AG04449 (cell line): ENCODE measurements around the gene RALGAPA1.
"Not testable (repeated sequence)": the region's sequence is repeated elsewhere in the genome, so short reads cannot be mapped to it uniquely, and the experiment has no call there.

ENCODE experiments used
- CTCF ChIA-PET: fragments of 350-600 bp; formaldehyde crosslinking; extraction: SDS; loops from one replicate; lab custom pipeline; 2021; ENCODE audit warnings: antibody characterized with exemption; lab: Yijun Ruan, JAX
- POLR2A ChIA-PET: fragments of 400-600, 350-600 bp; formaldehyde crosslinking; extraction: SDS; loops from one replicate; lab custom pipeline; 2020; ENCODE audit warnings: antibody characterized with exemption, inconsistent platforms; lab: Yijun Ruan, JAX
- DNase-seq: peaks from one replicate; pipeline ENCODE4 v3.0.0-alpha.2; 2010; ENCODE audit warnings: low read depth, low spot score
- H3K4me3 ChIP-seq: 2 replicates; pipeline ENCODE4 v1.5.1; 2011; ENCODE audit warnings: low read depth, mild to moderate bottlenecking, control low read depth, low read length
- TF ChIP-seq, protein P1 (sequence below): IDR thresholded peaks from one replicate; pipeline ENCODE4 v1.5.1; 2011; ENCODE audit warnings: mild to moderate bottlenecking, moderate library complexity, low read length, control low read depth, inconsistent platforms; ENCODE audit not compliant: insufficient read depth; ENCODE audit errors: missing control alignments

Gene RALGAPA1

GRCh38 chr14:35628989-35629388 lies 180.1 kb downstream of the RALGAPA1 start:
- ChIA-PET CTCF (interaction anchor here (1.1 kb wide), 1 partner anchor 58 kb away, joined by 4 read pairs; no protein-coding TSS in a partner anchor), POLR2A (no interaction called here)
- DNase-seq, result no peak
- TF ChIP-seq, protein P1, sequence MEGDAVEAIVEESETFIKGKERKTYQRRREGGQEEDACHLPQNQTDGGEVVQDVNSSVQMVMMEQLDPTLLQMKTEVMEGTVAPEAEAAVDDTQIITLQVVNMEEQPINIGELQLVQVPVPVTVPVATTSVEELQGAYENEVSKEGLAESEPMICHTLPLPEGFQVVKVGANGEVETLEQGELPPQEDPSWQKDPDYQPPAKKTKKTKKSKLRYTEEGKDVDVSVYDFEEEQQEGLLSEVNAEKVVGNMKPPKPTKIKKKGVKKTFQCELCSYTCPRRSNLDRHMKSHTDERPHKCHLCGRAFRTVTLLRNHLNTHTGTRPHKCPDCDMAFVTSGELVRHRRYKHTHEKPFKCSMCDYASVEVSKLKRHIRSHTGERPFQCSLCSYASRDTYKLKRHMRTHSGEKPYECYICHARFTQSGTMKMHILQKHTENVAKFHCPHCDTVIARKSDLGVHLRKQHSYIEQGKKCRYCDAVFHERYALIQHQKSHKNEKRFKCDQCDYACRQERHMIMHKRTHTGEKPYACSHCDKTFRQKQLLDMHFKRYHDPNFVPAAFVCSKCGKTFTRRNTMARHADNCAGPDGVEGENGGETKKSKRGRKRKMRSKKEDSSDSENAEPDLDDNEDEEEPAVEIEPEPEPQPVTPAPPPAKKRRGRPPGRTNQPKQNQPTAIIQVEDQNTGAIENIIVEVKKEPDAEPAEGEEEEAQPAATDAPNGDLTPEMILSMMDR, result no peak
- no peak overlapping the region for H3K4me3 ChIP-seq

GRCh38 chr14:35626947-35627346 lies 182.1 kb downstream of the RALGAPA1 start:
- POLR2A ChIA-PET, H3K4me3 ChIP-seq, DNase-seq, CTCF ChIA-PET: not testable (repeated sequence)

DNA sequence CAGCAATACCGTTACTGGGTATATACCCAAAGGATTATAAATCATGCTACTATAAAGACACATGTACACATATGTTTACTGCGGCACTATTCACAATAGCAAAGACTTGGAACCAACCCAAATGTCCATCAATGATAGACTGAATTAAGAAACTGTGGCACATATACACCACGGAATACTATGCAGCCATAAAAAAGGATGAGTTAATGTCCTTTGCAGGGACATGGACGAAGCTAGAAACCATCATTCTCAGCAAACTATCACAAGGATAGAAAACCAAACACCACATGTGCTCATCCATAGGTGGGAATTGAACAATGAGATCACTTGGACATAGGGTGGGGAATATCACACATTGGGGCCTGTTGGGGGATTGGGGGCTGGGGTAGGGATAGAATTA lies 187.1 kb downstream of the RALGAPA1 start:
- DNase-seq, CTCF ChIA-PET, H3K4me3 ChIP-seq, POLR2A ChIA-PET: not testable (repeated sequence)

DNA sequence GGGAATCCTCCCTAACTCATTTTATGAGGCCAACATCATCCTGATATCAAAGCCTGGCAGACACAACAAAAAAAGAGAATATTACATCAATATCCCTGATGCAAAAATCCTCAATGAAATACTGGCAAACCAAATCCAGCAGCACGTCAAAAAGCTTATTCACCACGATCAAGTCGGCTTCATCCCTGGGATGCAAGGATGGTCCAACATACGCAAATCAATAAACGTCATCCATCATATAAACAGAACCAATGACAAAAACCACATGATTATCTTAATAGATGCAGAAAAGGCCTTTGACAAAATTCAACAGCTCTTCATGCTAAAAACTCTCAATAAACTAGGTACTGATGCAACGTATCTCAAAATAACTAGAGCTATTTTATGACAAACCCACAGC lies 189.1 kb downstream of the RALGAPA1 start:
- CTCF ChIA-PET, DNase-seq, POLR2A ChIA-PET, H3K4me3 ChIP-seq: not testable (repeated sequence)

DNA sequence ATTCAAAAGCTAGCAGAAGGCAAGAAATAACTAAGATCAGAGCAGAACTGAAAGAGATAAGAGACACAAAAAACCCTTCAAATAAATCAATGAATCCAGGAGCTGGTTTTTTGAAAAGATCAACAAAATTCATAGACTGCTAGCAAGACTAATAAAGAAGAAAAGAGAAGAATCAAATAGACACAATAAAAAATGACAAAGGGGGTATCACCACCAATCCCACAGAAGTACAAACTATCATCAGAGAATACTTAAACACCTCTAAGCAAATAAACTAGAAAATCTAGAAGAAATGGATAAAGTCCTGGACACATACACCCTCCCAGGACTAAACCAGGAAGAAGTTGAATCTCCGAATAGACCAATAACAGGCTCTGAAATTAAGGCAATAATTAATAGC lies 189.6 kb downstream of the RALGAPA1 start:
- DNase-seq, CTCF ChIA-PET, H3K4me3 ChIP-seq, POLR2A ChIA-PET: not testable (repeated sequence)

GRCh38 chr14:35617500-35617899 lies 191.6 kb downstream of the RALGAPA1 start:
- DNase-seq, result no peak
- ChIA-PET CTCF (no interaction called here), POLR2A (no interaction called here)
- TF ChIP-seq, protein P1, result no peak
- no peak overlapping the region for H3K4me3 ChIP-seq

GRCh38 chr14:35607380-35607779 lies 201.7 kb downstream of the RALGAPA1 start:
- POLR2A ChIA-PET, result no interaction called here
- no peak overlapping the region for H3K4me3 ChIP-seq
- TF ChIP-seq, protein P1, result no peak
- DNase-seq, result no peak
- CTCF ChIA-PET, result no interaction called here

DNA sequence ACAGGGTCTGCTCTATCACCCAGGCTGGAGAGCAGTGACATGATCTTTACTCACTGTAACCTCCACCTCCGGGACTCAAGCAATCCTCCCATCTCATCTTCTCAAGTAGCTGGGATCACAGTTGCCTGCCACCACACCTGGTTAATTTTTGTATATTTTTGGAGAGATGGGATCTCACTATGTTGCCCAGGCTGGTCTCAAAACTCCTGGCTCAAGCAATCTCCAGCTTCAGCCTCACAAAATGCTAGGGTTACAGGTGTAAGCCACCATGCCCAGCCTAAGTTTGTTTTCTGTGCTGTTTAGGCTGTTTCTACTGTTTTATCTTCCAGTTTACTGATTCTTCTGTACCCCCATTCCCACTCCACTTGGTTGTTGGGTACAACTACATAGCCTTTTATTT lies 208.8 kb downstream of the RALGAPA1 start:
- ChIA-PET CTCF (no interaction called here), POLR2A (no interaction called here)
- TF ChIP-seq, protein P1, result no peak
- no peak overlapping the region for H3K4me3 ChIP-seq
- no peak for DNase-seq

DNA sequence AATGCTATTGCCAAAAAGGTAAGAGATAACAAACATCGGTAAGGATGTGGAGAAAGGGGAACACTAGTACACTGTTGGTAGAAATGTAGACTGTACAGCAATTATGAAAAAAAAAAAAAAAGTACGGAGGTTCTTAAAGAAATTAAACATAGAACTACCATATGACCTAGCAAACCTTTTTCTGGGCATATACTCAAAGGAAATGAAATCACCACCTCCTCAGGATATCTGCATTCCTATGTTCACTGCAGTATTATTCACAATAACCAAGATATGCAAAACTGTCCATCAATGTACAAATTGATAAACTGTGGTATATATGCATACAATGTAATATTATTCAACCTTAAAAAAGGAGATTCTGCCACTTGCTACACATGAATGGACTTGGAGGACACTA lies 214.5 kb downstream of the RALGAPA1 start:
- no peak overlapping the region for H3K4me3 ChIP-seq
- CTCF ChIA-PET, result no interaction called here
- POLR2A ChIA-PET, result no interaction called here
- TF ChIP-seq, protein P1, result no peak
- DNase-seq, result no peak

GRCh38 chr14:35587373-35587772 lies 221.7 kb downstream of the RALGAPA1 start:
- DNase-seq, H3K4me3 ChIP-seq, POLR2A ChIA-PET, CTCF ChIA-PET: not testable (repeated sequence)
